H1 (cell line): ENCODE results near the gene ZNF746. TPM values are rescaled to one million over a fixed set of nuclear protein-coding genes. Genes with fewer than 3 reads are reported as not detected.

ENCODE experiments used
- CTCF ChIA-PET: fragments of 300-600 bp; sonication (Branson Sonifier 250); formaldehyde crosslinking; loops from one replicate; lab custom pipeline; 2021; ENCODE audit not compliant: partially characterized antibody; lab: Charles Lee
- POLR2A ChIA-PET: fragments of 300-600 bp; sonication (Branson Sonifier 250); formaldehyde crosslinking; loops from one replicate; lab custom pipeline; 2021; ENCODE audit warnings: inconsistent platforms; ENCODE audit not compliant: partially characterized antibody; lab: Charles Lee
- DNase-seq, 2 experiments: peaks; one replicate each; pipeline versions ENCODE4 v3.0.0 to v3.0.0-alpha.2; 2010 to 2022; ENCODE audit warnings: low spot score in 2 of 2, low read depth in 1 of 2, mixed read lengths in 1 of 2
- FAIRE-seq: peaks from 2 replicates; lab custom pipeline; 2011; peaks lifted over from hg19 to GRCh38; lab: Jason Lieb, UNC
- H2AFZ ChIP-seq: 2 replicates; pipeline ENCODE4 v1.8.1; 2012; ENCODE audit warnings: low read length, inconsistent platforms
- H2AK5ac ChIP-seq: 2 replicates; pipeline ENCODE4 v1.6.1; 2013; ENCODE audit warnings: low read depth, low read length
- H2BK120ac ChIP-seq: replicated peaks from 2 replicates; pipeline ENCODE3; 2013; ENCODE audit warnings: low read depth, low read length, inconsistent platforms
- H2BK12ac ChIP-seq: 2 replicates; pipeline ENCODE4 v1.6.1; 2013; ENCODE audit warnings: low read depth, low read length
- H2BK15ac ChIP-seq: 2 replicates; pipeline ENCODE4 v1.6.1; 2013; ENCODE audit warnings: low read length
- H2BK20ac ChIP-seq: 2 replicates; pipeline ENCODE4 v1.6.1; 2013; ENCODE audit warnings: low read length
- H2BK5ac ChIP-seq: 2 replicates; pipeline ENCODE4 v1.6.1; 2013; ENCODE audit warnings: low read depth, low read length
- H3K14ac ChIP-seq: 2 replicates; pipeline ENCODE4 v1.6.1; 2013; ENCODE audit warnings: inconsistent platforms; ENCODE audit not compliant: insufficient read length
- H3K18ac ChIP-seq: 2 replicates; pipeline ENCODE4 v1.6.1; 2013; ENCODE audit warnings: low read length; ENCODE audit errors: extremely low read depth
- H3K23ac ChIP-seq: 2 replicates; pipeline ENCODE4 v1.6.1; 2013; ENCODE audit warnings: inconsistent platforms; ENCODE audit not compliant: insufficient read length
- H3K23me2 ChIP-seq: 2 replicates; pipeline ENCODE4 v1.6.1; 2013; ENCODE audit warnings: low read depth, low read length
- H3K27ac ChIP-seq: 2 replicates; pipeline ENCODE4 v1.6.1; 2011; ENCODE audit warnings: low read depth, low read length, inconsistent platforms
- H3K27me3 ChIP-seq, 4 experiments: replicated peaks in 1 of 4; 1 replicate in 1 of 4; 2 replicates in 3 of 4; pipeline versions ENCODE4 v1.6.1 to v1.8.1; 2011 to 2013; ENCODE audit warnings: low read length in 3 of 4, mild to moderate bottlenecking in 3 of 4, inconsistent platforms in 2 of 4, mixed read lengths in 2 of 4, moderate library complexity in 1 of 4; ENCODE audit not compliant: control insufficient read depth in 3 of 4, insufficient read depth in 3 of 4; ENCODE audit errors: extremely low read depth in 1 of 4
- H3K36me3 ChIP-seq, 4 experiments: 2 replicates each; pipeline versions ENCODE4 v1.6.1 to v1.8.1; 2011 to 2013; ENCODE audit warnings: mild to moderate bottlenecking in 4 of 4, low read length in 3 of 4, moderate library complexity in 2 of 4, control low read depth in 1 of 4, inconsistent platforms in 1 of 4; ENCODE audit not compliant: insufficient read depth in 4 of 4, control insufficient read depth in 2 of 4
- H3K4ac ChIP-seq: replicated peaks from 2 replicates; pipeline ENCODE3; 2013; ENCODE audit warnings: low read length, low read depth, mixed read lengths, inconsistent platforms; ENCODE audit not compliant: insufficient read length
- H3K4me1 ChIP-seq, 4 experiments: replicated peaks in 1 of 4; 1 replicate in 1 of 4; 2 replicates in 3 of 4; pipeline versions ENCODE4 v1.6.1 to v1.8.1; 2011 to 2013; ENCODE audit warnings: low read length in 3 of 4, inconsistent platforms in 2 of 4, mixed read lengths in 1 of 4; ENCODE audit not compliant: insufficient read depth in 4 of 4, control insufficient read depth in 3 of 4
- H3K4me2 ChIP-seq, 2 experiments: 2 replicates each; pipeline versions ENCODE4 v1.6.1 to v1.8.1; 2011 to 2013; ENCODE audit warnings: low read depth in 2 of 2, low read length in 2 of 2, control low read depth in 1 of 2, inconsistent platforms in 1 of 2, mild to moderate bottlenecking in 1 of 2; ENCODE audit not compliant: insufficient read depth in 1 of 2
- H3K4me3 ChIP-seq, 4 experiments: fragments of 200-600, 300-600 bp in 1 of 4; sonication (generic), shearing (Covaris generic), sonication (Bioruptor Twin) in 1 of 4; 2 replicates each; pipeline versions ENCODE4 v1.5.1 to v1.8.1; 2011 to 2016; ENCODE audit warnings: low read length in 4 of 4, low read depth in 3 of 4, control low read depth in 2 of 4, inconsistent platforms in 2 of 4, mild to moderate bottlenecking in 2 of 4, mixed read lengths in 1 of 4, moderate library complexity in 1 of 4; ENCODE audit not compliant: insufficient read depth in 2 of 4; ENCODE audit errors: extremely low read depth in 1 of 4
- H3K56ac ChIP-seq: replicated peaks from 2 replicates; pipeline ENCODE3; 2013; ENCODE audit warnings: low read depth, mild to moderate bottlenecking, mixed read lengths, low read length, inconsistent platforms; ENCODE audit not compliant: insufficient read length
- H3K79me1 ChIP-seq: 2 replicates; pipeline ENCODE4 v1.6.1; 2013; ENCODE audit warnings: low read depth, low read length, control low read depth
- H3K79me2 ChIP-seq, 2 experiments: 2 replicates each; pipeline versions ENCODE4 v1.6.1 to v1.8.1; 2012 to 2013; ENCODE audit warnings: low read length in 2 of 2, mild to moderate bottlenecking in 2 of 2, inconsistent platforms in 1 of 2; ENCODE audit not compliant: insufficient read depth in 2 of 2, control insufficient read depth in 1 of 2
- H3K9ac ChIP-seq, 4 experiments: replicated peaks in 1 of 4; 1 replicate in 1 of 4; 2 replicates in 3 of 4; pipeline versions ENCODE4 v1.6.1 to v1.8.1; 2011 to 2013; ENCODE audit warnings: low read depth in 3 of 4, low read length in 3 of 4, control low read depth in 2 of 4, mild to moderate bottlenecking in 2 of 4, moderate library complexity in 2 of 4, inconsistent platforms in 1 of 4; ENCODE audit errors: extremely low read depth in 1 of 4
- H3K9me3 ChIP-seq, 2 experiments: 2 replicates each; pipeline versions ENCODE4 v1.6.1 to v1.8.1; 2012 to 2013; ENCODE audit warnings: mild to moderate bottlenecking in 2 of 2, moderate library complexity in 2 of 2, control low read depth in 1 of 2, inconsistent platforms in 1 of 2, low read depth in 1 of 2, low read length in 1 of 2, mixed read lengths in 1 of 2; ENCODE audit not compliant: insufficient read depth in 2 of 2
- H4K20me1 ChIP-seq, 2 experiments: replicated peaks in 1 of 2; 2 replicates each; pipeline versions ENCODE3 to v1.8.1; 2011 to 2013; ENCODE audit warnings: inconsistent platforms in 2 of 2, low read length in 2 of 2, mild to moderate bottlenecking in 1 of 2; ENCODE audit not compliant: insufficient read depth in 2 of 2, control insufficient read depth in 1 of 2
- H4K5ac ChIP-seq: 2 replicates; pipeline ENCODE4 v1.6.1; 2013; ENCODE audit warnings: low read length, low read depth, mixed read lengths, inconsistent platforms; ENCODE audit not compliant: insufficient read length
- H4K8ac ChIP-seq: 2 replicates; pipeline ENCODE4 v1.8.0; 2013; ENCODE audit warnings: mild to moderate bottlenecking, moderate library complexity, low read length, inconsistent platforms; ENCODE audit not compliant: insufficient read depth; ENCODE audit errors: extremely low read depth
- H4K91ac ChIP-seq: replicated peaks from 2 replicates; pipeline ENCODE3; 2013; ENCODE audit warnings: low read length, mixed read lengths, inconsistent platforms; ENCODE audit not compliant: insufficient read length
- CREB1 ChIP-seq: IDR thresholded peaks from 2 replicates; pipeline ENCODE4 v1.6.1; 2012; ENCODE audit warnings: inconsistent platforms
- E2F6 ChIP-seq: IDR thresholded peaks from 2 replicates; pipeline ENCODE4 v1.6.1; 2012; ENCODE audit warnings: inconsistent platforms
- GABPA ChIP-seq: IDR thresholded peaks from 2 replicates; pipeline ENCODE4 v1.6.1; 2011; ENCODE audit warnings: mild to moderate bottlenecking, low read length, moderate library complexity, borderline replicate concordance; ENCODE audit not compliant: insufficient read depth
- KDM4A ChIP-seq: IDR thresholded peaks from one replicate; pipeline ENCODE4 v1.7.1; 2012; ENCODE audit warnings: low read depth, mild to moderate bottlenecking, moderate library complexity, low read length, inconsistent platforms; ENCODE audit not compliant: severe bottlenecking
- POLR2A ChIP-seq, 2 experiments: IDR thresholded peaks; 1 replicate in 1 of 2; 2 replicates in 1 of 2; pipeline ENCODE4 v1.6.1; 2011; ENCODE audit warnings: low read depth in 2 of 2, low read length in 2 of 2, mild to moderate bottlenecking in 2 of 2; ENCODE audit errors: control extremely low read depth in 1 of 2
- RAD21 ChIP-seq, 2 experiments: IDR thresholded peaks in 1 of 2; conservative IDR thresholded peaks in 1 of 2; 2 replicates each; pipeline ENCODE4 v1.6.1; 2011; ENCODE audit warnings: low read depth in 2 of 2, low read length in 2 of 2, improper control_type of control experiment in 1 of 2, inconsistent platforms in 1 of 2, mild to moderate bottlenecking in 1 of 2, moderate library complexity in 1 of 2
- SUZ12 ChIP-seq: fragments of 200-600 bp; sonication (generic); IDR thresholded peaks from 2 replicates; pipeline ENCODE4 v1.6.1; 2012; ENCODE audit warnings: mild to moderate bottlenecking, inconsistent platforms, low read length, moderate library complexity, mixed read lengths
- TAF1 ChIP-seq: IDR thresholded peaks from 2 replicates; pipeline ENCODE4 v1.6.1; 2011; ENCODE audit warnings: mild to moderate bottlenecking, low read depth, low read length
- TAF7 ChIP-seq: optimal IDR thresholded peaks from 2 replicates; pipeline ENCODE3; 2011; ENCODE audit warnings: low read depth, mild to moderate bottlenecking, inconsistent platforms, low read length, moderate library complexity, borderline replicate concordance
- TBP ChIP-seq: IDR thresholded peaks from 2 replicates; pipeline ENCODE4 v1.6.1; 2011; ENCODE audit warnings: low read depth, low read length, improper control_type of control experiment
- WGBS, 2 experiments: shearing (Covaris generic) in 1 of 2; methylation state at CpG; one replicate each; pipeline versions ENCODE4 v1.1.6 to v1.1.7; 2013 to 2015; ENCODE audit warnings: low lambda C conversion rate in 2 of 2, mixed read lengths in 2 of 2, inconsistent platforms in 1 of 2, low coverage in 1 of 2, missing lambda C conversion rate in 1 of 2; ENCODE audit not compliant: insufficient replicate concordance in 2 of 2, insufficient coverage in 1 of 2, insufficient read length in 1 of 2; ENCODE audit errors: extremely low coverage in 1 of 2, missing lambda C conversion rate in 1 of 2; 5-methylcytosine and 5-hydroxymethylcytosine counted together
- polyA plus RNA-seq, 7 experiments: library from polyadenylated mRNA; depleted of rRNA in 3 of 7; stranded (reverse) in 5 of 7; unstranded in 2 of 7; fragments of >200 nt in 5 of 7; fragments of 200-250 nt in 2 of 7; gene quantifications; 1 replicate in 5 of 7; 2 replicates in 1 of 7; 4 replicates in 1 of 7; pipeline versions ENCODE4 v1.2.1 to v1.2.3, GENCODE V29; 2011 to 2013; ENCODE audit warnings: missing spikeins in 2 of 7, mixed read lengths in 2 of 7
- total RNA-seq: library from RNA; stranded (reverse); fragmentation: NEBNext Ultra II Directional; extraction: Animal tissue kit (Norgen Biotek cat#: 25700); gene quantifications from 2 replicates; pipeline ENCODE4 v1.2.1, GENCODE V29; 2021

The ZNF746 gene
- total and polyA plus RNA-seq, 2 of the 8 experiments (the other 6 are each of a cell fraction or from before 2014, with no cell fraction given): 7.5 to 15.6 TPM

- Histone ChIP-seq H3K23ac (no peak within 1 kb of the TSS), H2BK120ac (no peak within 1 kb of the TSS), H3K9me3 (no peaks in the 10 kb centered on the region), H2AK5ac (no peak within 1 kb of the TSS), H3K56ac (peak within 1 kb of the TSS; percentile 32), H2BK20ac (no peak within 1 kb of the TSS), H3K36me3 (peaks cover 0 to under 1% (median 0%) of the 10 kb centered on the region in 4 experiments; a peak in 1 of 8 replicates), H3K27me3 (peaks cover 4 to 25% (median 20%) of the 10 kb centered on the region in 4 experiments), H3K18ac (peak within 1 kb of the TSS; percentile 7), H3K14ac (no peak within 1 kb of the TSS), H4K8ac (peak within 1 kb of the TSS; percentile 87), H3K9ac (peak within 1 kb of the TSS; percentile 30 to 89 (median 58); a peak in 6 of 7 replicates), H2BK15ac (0 out of 2 replicates have a peak within 1 kb of the TSS, but pooled peaks have one; percentile 88), H3K79me2 (peaks cover 0 to 10% of the 10 kb centered on the region in 2 experiments; a peak in 1 of 4 replicates), H3K4ac (no peak within 1 kb of the TSS), H2BK12ac (0 out of 2 replicates have a peak within 1 kb of the TSS, but pooled peaks have one; percentile 39), H3K4me3 (peak within 1 kb of the TSS; percentile 65 to 74 (median 66)), H3K23me2 (peaks cover 9% of the 10 kb centered on the region), H4K91ac (no peak within 1 kb of the TSS), H4K5ac (no peak within 1 kb of the TSS), H4K20me1 (peaks cover 5 to 9% of the 10 kb centered on the region in 2 experiments), H3K4me1 (no peaks in the 10 kb centered on the region; a peak in 1 of 7 replicates), H2AFZ (peak within 1 kb of the TSS; percentile 99), H3K27ac (no peak within 1 kb of the TSS), H2BK5ac (no peak within 1 kb of the TSS), H3K79me1 (no peaks in the 10 kb centered on the region), H3K4me2 (peak within 1 kb of the TSS; percentile 81 to 87)
- DNase-seq (peak; percentile 33 to 82), FAIRE-seq (no peak)
- CTCF ChIA-PET: interaction anchor here (0.7 to 3.0 kb wide), 19 partner anchors 14 to 199 kb away, joined by 3 to 12 read pairs (median 3); partner anchors contain the start of gene ZNF783
- 1% methylated on average over 38 of the region's 64 CpGs; no CpG with 5 or more reads in 1 of the 2 experiments for WGBS, 2 experiments
- POLR2A ChIA-PET: interaction anchor here (0.7 to 3.8 kb wide), 11 partner anchors 7 to 266 kb away, joined by 3 to 27 read pairs (median 4); partner anchors contain the start of gene ZNF282
- TF ChIP-seq GABPA (0 out of 2 replicates have a peak, but pooled peaks have one; percentile 14), RAD21 (IDR thresholded peaks at IDR 0.05 in 1 of 2, conservative IDR thresholded peaks at IDR 0.05 in 1 of 2; ENCODE audit: low read depth in 2 of 2, low read length in 2 of 2) (peak in 1 of 2 experiments; percentile 37; a peak in 1 of 4 replicates), CREB1 (0 out of 2 replicates have a peak, but pooled peaks have one; percentile 36), TAF7 (no peak), TBP (peak; percentile 76), KDM4A (peak; percentile 83), E2F6 (peak; percentile 47; the same call in 1 of the 2 replicates), POLR2A (IDR thresholded peaks at IDR 0.05; ENCODE audit: control extremely low read depth in 1 of 2, low read depth in 2 of 2, low read length in 2 of 2) (peak; percentile 27 to 46; a peak in 2 of 3 replicates), SUZ12 (0 out of 2 replicates have a peak, but pooled peaks have one; percentile 37), TAF1 (peak; percentile 67)
Observed at GRCh38 chr7:149460493-149461277, 36.9 kb downstream of the ZNF746 start, which contains the start of gene ZNF777. Gene ZNF777, minus strand, starts transcription at chr7:149461062. Its CDS starts 5,040 bp downstream, at chr7:149456022.
